GM11168 (cell line): ENCODE results near the gene LGI1.

Experiments used
- in situ Hi-C: fragments of 300-500 bp; cut with MboI; formaldehyde crosslinking; loops from one replicate; pipeline ENCODE4 v1.12.0; 2022; ENCODE audit warnings: low sequenced_read_pairs; ENCODE audit not compliant: unreplicated experiment

Gene LGI1

GRCh38 chr10:93754761-93755160 is 3.0 kb upstream of the LGI1 start:
- in situ Hi-C loops = no loop called here

GRCh38 chr10:93755443-93756116 is 2.2 kb upstream of the LGI1 start:
- in situ Hi-C loops = no loop called here

DNA sequence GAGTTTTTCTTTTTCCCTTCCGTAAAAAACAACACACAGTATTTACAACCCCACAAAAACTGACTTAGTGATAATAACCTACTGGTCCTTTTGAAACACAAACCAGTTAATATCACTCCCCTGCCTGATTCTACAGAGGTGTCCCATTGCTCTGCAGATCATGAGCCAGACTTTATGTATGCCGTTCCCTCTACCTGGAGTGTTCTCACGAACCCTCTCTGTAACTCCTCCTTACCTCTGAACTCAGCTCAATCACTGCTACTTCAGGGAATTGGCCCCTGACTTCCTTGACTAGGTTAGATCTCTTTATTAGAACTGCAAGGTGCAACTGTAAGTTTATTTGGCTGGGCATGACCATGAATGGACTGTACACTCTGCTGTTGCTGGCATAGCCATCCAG is 1.6 kb upstream of the LGI1 start:
- in situ Hi-C loops = no loop called here

DNA sequence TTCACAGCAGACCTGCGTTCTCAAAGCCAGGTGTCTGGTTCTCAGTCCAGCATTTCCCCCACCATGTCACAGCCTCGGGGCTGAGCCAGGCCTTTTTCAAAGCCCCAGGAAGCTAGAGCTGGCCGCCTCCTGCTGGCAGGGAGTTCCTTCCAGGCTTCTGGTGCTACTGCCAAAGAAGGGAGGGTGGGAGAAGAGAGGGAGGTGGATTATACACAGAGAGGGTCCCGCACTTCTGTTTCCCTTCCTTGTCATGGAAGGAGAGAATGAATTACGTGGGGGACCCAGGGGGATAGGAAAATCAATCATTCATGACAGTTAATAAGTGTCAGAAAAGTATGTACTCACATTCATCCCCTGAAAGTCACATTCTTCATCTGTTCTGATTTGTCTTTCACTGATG is 600 bp upstream of the LGI1 start:
- in situ Hi-C loops = no loop called here

- in situ Hi-C loops = no loop called here
Observed at GRCh38 chr10:93758508-93758885, 761 bp downstream of the LGI1 start.

DNA sequence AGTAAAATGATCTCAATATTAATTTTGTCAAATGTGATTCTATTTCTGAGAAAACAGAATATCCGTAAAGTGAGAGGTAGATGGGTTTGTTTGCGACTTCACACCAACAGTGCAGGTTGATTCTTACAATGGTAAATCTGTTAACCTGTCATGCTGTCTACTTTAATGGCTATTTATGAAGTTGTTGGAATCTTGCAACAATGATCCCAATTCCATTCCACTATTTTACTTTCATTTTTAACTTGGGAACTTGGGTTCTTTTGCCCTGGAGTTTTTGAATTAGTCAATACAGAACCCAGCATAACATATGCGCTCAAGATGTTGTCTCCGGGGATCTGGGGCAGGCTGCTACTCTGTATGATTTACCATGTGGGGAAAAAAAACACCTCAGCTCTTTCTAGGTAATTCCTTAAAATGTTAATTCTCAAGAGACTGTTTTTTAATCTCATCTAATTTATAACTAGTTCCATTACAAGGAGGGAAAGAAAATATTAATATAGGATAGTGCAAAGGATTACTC is 1.2 kb downstream of the LGI1 start:
- in situ Hi-C loops = no loop called here

DNA sequence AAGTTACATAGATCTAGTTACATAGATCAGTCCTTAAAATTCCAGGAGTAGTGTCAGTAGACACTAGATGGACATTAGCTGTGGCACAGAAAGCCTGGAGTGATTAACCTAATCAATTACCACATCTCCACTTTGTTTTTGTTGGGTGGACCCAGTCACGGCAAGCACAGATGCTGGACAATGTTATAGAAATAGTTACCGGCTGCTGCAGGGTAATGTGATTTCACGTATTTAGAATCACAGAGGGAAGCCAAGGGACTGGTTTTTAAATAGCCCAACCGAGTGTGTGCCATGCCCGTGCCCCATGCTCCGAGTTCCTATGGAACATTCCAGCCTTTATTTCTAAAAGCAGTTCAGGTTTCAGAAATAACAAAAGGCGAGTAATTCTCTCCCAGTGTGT is 2.8 kb downstream of the LGI1 start:
- in situ Hi-C loops = no loop called here

DNA sequence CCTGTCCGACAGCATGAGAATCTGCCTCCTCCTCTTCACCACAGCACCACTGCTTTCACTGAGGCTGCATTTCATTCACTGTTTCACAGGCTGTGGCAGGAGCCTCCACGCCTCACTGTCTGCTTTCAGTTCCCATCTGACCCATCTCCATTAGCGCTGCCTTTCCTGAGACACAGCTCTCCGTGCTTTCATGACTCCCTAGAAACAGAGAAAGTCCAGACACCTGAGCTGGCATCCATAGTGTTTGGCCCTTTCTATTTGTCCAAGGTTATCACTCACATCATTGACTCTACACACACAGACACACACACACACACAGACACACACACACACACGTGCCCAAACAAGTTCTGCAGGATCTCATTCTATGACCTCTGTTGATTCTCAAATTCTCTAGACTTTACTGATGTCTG is 5.2 kb downstream of the LGI1 start:
- in situ Hi-C loops = no loop called here

GRCh38 chr10:93766918-93767317 is 9.2 kb downstream of the LGI1 start:
- in situ Hi-C loops = no loop called here

GRCh38 chr10:93767724-93768399 is 10.1 kb downstream of the LGI1 start:
- in situ Hi-C loops = no loop called here

DNA sequence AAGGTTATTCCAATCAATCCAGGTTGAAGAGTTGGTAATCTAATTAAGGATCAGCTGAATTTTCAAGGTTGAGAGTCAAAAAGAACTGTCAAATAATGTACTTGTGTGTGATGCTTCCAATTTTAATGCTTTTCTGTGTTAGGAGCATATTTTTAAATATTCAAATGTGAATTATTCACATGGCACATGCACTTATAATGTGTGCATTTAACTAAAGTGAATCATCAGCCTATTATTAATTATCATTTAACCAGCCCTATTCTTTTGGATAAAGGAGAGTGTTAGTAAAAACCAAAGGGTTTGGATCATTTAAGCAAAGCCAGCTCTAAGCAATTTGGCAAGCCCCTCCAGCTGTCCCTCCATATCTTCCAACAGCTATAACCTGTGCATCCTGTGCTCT is 11.2 kb downstream of the LGI1 start:
- in situ Hi-C loops = no loop called here

DNA sequence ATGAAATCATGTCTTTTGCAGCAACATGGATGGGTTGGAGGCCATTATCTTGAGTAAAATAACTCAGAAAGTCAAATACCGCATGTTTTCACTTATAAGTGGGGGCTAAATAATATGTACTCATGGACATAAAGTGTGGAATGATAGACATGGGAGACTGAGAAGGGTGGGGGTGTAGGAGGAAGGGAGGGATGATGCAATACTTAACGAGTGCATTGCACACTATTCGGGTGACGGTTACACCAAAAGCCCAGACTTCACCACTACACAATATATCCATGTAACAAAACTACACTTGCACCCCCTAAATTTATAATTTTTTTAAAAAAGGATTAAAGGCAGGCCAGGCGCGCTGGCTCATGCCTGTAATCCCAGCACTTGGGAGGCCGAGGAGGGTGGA is 13.6 kb downstream of the LGI1 start:
- in situ Hi-C loops = no loop called here

DNA sequence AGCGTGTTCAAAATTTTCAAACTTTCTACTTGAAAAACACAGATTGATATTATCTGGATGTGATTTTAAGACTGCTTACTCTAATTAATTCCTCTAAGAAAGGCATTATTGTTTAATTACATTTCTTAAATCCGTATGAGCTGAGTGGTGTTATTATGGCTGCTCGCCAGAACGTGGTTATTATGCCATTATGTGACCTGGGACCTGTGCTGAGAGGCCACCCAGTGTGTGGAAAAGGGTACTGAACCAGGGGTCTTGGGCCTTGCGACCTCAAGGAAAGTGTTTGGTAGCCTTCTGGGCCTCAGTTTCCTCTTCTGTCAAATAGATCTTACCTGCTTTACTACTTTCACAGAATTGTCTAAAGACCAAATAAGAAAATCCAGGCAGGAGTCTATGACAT is 15.4 kb downstream of the LGI1 start:
- in situ Hi-C loops = no loop called here

- in situ Hi-C loops = no loop called here
Observed at GRCh38 chr10:93773705-93774104, 16.0 kb downstream of the LGI1 start.

DNA sequence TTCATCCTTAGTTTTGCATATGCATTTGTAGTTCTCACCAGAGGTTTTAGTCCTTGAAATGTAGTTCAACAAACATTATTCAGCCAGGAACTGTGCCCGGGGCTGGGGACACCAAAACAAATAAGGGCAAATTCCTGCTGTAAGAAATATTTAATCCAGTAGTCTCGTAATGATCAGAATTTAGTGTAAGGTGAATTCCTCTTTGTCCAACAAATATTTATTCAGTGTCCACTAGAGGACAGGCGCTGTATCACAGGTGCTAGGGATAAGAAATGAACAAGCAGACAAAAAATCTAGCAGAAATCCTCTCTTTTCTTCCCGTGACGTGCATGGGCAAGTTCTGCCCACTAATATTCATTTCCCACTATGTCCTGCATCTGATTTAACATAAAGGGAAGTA is 17.6 kb downstream of the LGI1 start:
- in situ Hi-C loops = no loop called here

GRCh38 chr10:93777092-93777491 is 19.4 kb downstream of the LGI1 start:
- in situ Hi-C loops = no loop called here

- in situ Hi-C loops = no loop called here
Observed at GRCh38 chr10:93784059-93784458, 26.3 kb downstream of the LGI1 start.

GRCh38 chr10:93788413-93789208 is 30.9 kb downstream of the LGI1 start:
- in situ Hi-C loops = no loop called here

DNA sequence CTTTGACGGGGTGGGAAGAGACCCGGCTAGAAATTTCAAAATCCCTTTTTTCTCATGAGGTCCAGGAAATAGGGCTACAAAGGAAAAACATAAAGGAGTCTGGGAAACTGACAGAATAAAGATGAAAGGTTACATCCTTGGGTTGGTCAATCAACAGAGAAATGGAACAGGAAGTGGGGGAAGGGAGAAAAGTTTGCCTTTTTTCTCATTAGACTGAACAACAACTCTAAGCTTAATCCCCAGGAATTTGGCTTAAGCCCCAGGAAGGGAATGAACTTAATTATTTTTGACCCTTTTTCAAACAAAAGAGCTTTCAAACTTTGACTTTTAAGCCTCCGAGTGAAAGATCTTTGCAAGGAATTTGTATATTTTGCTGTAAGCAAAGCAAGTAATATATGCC is 32.7 kb downstream of the LGI1 start:
- in situ Hi-C loops = no loop called here

GRCh38 chr10:93796167-93796566 is 38.4 kb downstream of the LGI1 start:
- in situ Hi-C loops = no loop called here

DNA sequence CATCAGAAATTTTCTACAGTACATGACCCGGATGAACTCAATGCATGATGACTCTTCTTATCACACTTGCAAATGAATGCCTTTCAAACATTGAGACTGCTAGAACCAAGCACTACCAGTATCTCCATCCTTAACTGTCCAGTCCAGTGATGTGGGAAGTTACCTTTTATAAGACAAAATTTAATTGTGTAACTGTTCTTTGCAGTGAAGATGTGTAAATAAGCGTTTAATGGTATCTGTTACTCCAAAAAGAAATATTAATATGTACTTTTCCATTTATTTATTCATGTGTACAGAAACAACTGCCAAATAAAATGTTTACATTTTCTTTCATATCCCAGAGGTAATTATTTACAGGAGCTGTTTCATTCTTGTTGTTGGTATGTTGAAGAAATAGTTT is 40.1 kb downstream of the LGI1 start:
- in situ Hi-C loops = no loop called here
